Chondrocyte (in vitro differentiated cells): ENCODE measurements around the gene PRXL2B. TPM values are rescaled to one million over a fixed set of nuclear protein-coding genes. Genes with fewer than 3 reads are reported as not detected.

ENCODE experiments used
- DNase-seq: peaks from one replicate; pipeline ENCODE4 v3.0.0; 2021; ENCODE audit warnings: mixed read lengths, low spot score
- H3K27ac Mint-ChIP-seq: one replicate; pipeline ENCODE4 v1.8.0; 2021; ENCODE audit warnings: mild to moderate bottlenecking, moderate library complexity, mixed read lengths; ENCODE audit not compliant: unreplicated experiment
- H3K27me3 Mint-ChIP-seq: 2 replicates; pipeline ENCODE4 v1.8.0; 2021; ENCODE audit warnings: low read depth, mixed read lengths
- H3K36me3 Mint-ChIP-seq: 2 replicates; pipeline ENCODE4 v1.8.0; 2021; ENCODE audit warnings: low read depth, mixed read lengths
- H3K4me1 Mint-ChIP-seq: 2 replicates; pipeline ENCODE4 v1.8.0; 2021; ENCODE audit warnings: low read depth, mild to moderate bottlenecking, mixed read lengths
- H3K4me3 Mint-ChIP-seq: one replicate; pipeline ENCODE4 v1.8.0; 2021; ENCODE audit warnings: mild to moderate bottlenecking, moderate library complexity, mixed read lengths; ENCODE audit not compliant: unreplicated experiment
- H3K9me3 Mint-ChIP-seq: 2 replicates; pipeline ENCODE4 v1.8.0; 2021; ENCODE audit warnings: low read depth, mixed read lengths
- CTCF ChIP-seq: fragments of 200-600 bp; sonication (generic); IDR thresholded peaks from 2 replicates; pipeline ENCODE4 v1.5.0; 2021; ENCODE audit warnings: antibody characterized with exemption, mild to moderate bottlenecking, moderate library complexity
- total RNA-seq: library from RNA; stranded (reverse); gene quantifications from 3 replicates; pipeline ENCODE4 v1.2.1, GENCODE V29; 2021

PRXL2B gene
- total RNA-seq, 1 donor from 2014 or later, result 25.6 TPM

GRCh38 chr1:2598329-2598931, 11.9 kb downstream of the PRXL2B start:
- peaks cover 11% of the 10 kb centered on the region for H3K9me3 Mint-ChIP-seq
- peaks cover 26% of the 10 kb centered on the region for H3K27me3 Mint-ChIP-seq
- no peak for DNase-seq
- peaks cover 5% of the 10 kb centered on the region for H3K4me1 Mint-ChIP-seq
- peaks cover 8% of the 10 kb centered on the region for H3K36me3 Mint-ChIP-seq
- no peak for TF ChIP-seq CTCF
- H3K27ac Mint-ChIP-seq, result no peak overlapping the region
- H3K4me3 Mint-ChIP-seq, result no peak overlapping the region

GRCh38 chr1:2601721-2602303, 15.2 kb downstream of the PRXL2B start:
- Mint-ChIP-seq H3K4me3 (no peak overlapping the region), H3K27me3 (peaks cover 26% of the 10 kb centered on the region), H3K36me3 (peaks cover 8% of the 10 kb centered on the region), H3K27ac (no peak overlapping the region), H3K4me1 (no peaks in the 10 kb centered on the region), H3K9me3 (peaks cover 11% of the 10 kb centered on the region)
- no peak for DNase-seq
- no peak for TF ChIP-seq CTCF

- DNase-seq, result no peak
- Mint-ChIP-seq H3K36me3 (peaks cover 8% of the 10 kb centered on the region), H3K4me3 (no peak overlapping the region), H3K27me3 (peaks cover 25% of the 10 kb centered on the region), H3K4me1 (no peaks in the 10 kb centered on the region), H3K27ac (no peak overlapping the region), H3K9me3 (peaks cover 11% of the 10 kb centered on the region)
- TF ChIP-seq CTCF, result no peak
Measured at GRCh38 chr1:2602311-2602835, 15.8 kb downstream of the PRXL2B start.

GRCh38 chr1:2602866-2603520, 16.4 kb downstream of the PRXL2B start:
- Mint-ChIP-seq H3K36me3 (peaks cover 8% of the 10 kb centered on the region), H3K27ac (no peak overlapping the region), H3K9me3 (peaks cover 10% of the 10 kb centered on the region), H3K4me3 (no peak overlapping the region), H3K4me1 (no peaks in the 10 kb centered on the region), H3K27me3 (peaks cover 23% of the 10 kb centered on the region)
- no peak for DNase-seq
- TF ChIP-seq CTCF, result no peak

GRCh38 chr1:2603521-2604155, 17.1 kb downstream of the PRXL2B start:
- Mint-ChIP-seq H3K36me3 (peaks cover 4% of the 10 kb centered on the region), H3K9me3 (peaks cover 5% of the 10 kb centered on the region), H3K27me3 (peaks cover 21% of the 10 kb centered on the region), H3K4me1 (no peaks in the 10 kb centered on the region), H3K4me3 (no peak overlapping the region), H3K27ac (no peak overlapping the region)
- no peak for TF ChIP-seq CTCF
- peak; percentile 94 for DNase-seq
